ENCODE results near the gene ACCSL.
A peak's percentile ranks its signal among the peaks of the same experiment; 100 is the strongest.

Gene ACCSL

GRCh38 chr11:44057340-44057739, 9.6 kb downstream of the ACCSL start:
- no peak for DNase-seq (ENCODE audit: low read depth in 1 of 2, low spot score in 1 of 2)

GRCh38 chr11:44058275-44058674, 10.5 kb downstream of the ACCSL start:
- DNase-seq (ENCODE audit: low read depth in 1 of 2, low spot score in 1 of 2): no peak

GRCh38 chr11:44065161-44065661, 17.4 kb downstream of the ACCSL start:
- no peak for DNase-seq (ENCODE audit: low read depth in 1 of 2, low spot score in 1 of 2)

- peak; percentile 71 to 78 for DNase-seq (ENCODE audit: low read depth in 1 of 2, low spot score in 1 of 2)
Measured at GRCh38 chr11:44065841-44066731, 18.3 kb downstream of the ACCSL start, which contains the start of gene ACCS. Gene ACCS, plus strand, starts transcription at chr11:44066270. Its CDS starts 1,358 bp downstream, at chr11:44067628.

GRCh38 chr11:44066732-44067141, 19.0 kb downstream of the ACCSL start:
- no peak for DNase-seq (ENCODE audit: low read depth in 1 of 2, low spot score in 1 of 2)

- DNase-seq (ENCODE audit: low read depth in 1 of 2, low spot score in 1 of 2): no peak
Measured at GRCh38 chr11:44067266-44067665, 19.5 kb downstream of the ACCSL start.

GRCh38 chr11:44068180-44068579, 20.4 kb downstream of the ACCSL start:
- no peak for DNase-seq (ENCODE audit: low read depth in 1 of 2, low spot score in 1 of 2)

GRCh38 chr11:44071157-44071556, 23.4 kb downstream of the ACCSL start:
- DNase-seq (ENCODE audit: low read depth in 1 of 2, low spot score in 1 of 2): no peak

GRCh38 chr11:44072757-44073658, 25.2 kb downstream of the ACCSL start:
- no peak for DNase-seq (ENCODE audit: low read depth in 1 of 2, low spot score in 1 of 2)

- DNase-seq (ENCODE audit: low read depth in 1 of 2, low spot score in 1 of 2): no peak
Measured at GRCh38 chr11:44078794-44079193, 31.0 kb downstream of the ACCSL start.

- no peak for DNase-seq (ENCODE audit: low read depth in 1 of 2, low spot score in 1 of 2)
Measured at GRCh38 chr11:44079376-44079775, 31.6 kb downstream of the ACCSL start.

- DNase-seq (ENCODE audit: low read depth in 1 of 2, low spot score in 1 of 2): no peak
Measured at GRCh38 chr11:44080951-44081350, 33.2 kb downstream of the ACCSL start.

GRCh38 chr11:44082645-44083044, 34.9 kb downstream of the ACCSL start:
- DNase-seq (ENCODE audit: low read depth in 1 of 2, low spot score in 1 of 2): no peak

- DNase-seq (ENCODE audit: low read depth in 1 of 2, low spot score in 1 of 2): no peak
Measured at GRCh38 chr11:44083433-44083832, 35.7 kb downstream of the ACCSL start.

GRCh38 chr11:44083906-44084305, 36.1 kb downstream of the ACCSL start:
- DNase-seq (ENCODE audit: low read depth in 1 of 2, low spot score in 1 of 2): no peak

- DNase-seq (ENCODE audit: low read depth in 1 of 2, low spot score in 1 of 2): no peak
Measured at GRCh38 chr11:44085330-44085729, 37.5 kb downstream of the ACCSL start.

- DNase-seq (ENCODE audit: low read depth in 1 of 2, low spot score in 1 of 2): no peak
Measured at GRCh38 chr11:44088377-44088776, 40.6 kb downstream of the ACCSL start.

GRCh38 chr11:44088871-44089270, 41.1 kb downstream of the ACCSL start:
- DNase-seq (ENCODE audit: low read depth in 1 of 2, low spot score in 1 of 2): no peak

GRCh38 chr11:44090539-44090938, 42.8 kb downstream of the ACCSL start:
- DNase-seq (ENCODE audit: low read depth in 1 of 2, low spot score in 1 of 2): no peak

- DNase-seq (ENCODE audit: low read depth in 1 of 2, low spot score in 1 of 2): peak; percentile 25 to 50
Measured at GRCh38 chr11:44094260-44094868, 46.6 kb downstream of the ACCSL start.

Data from stimulated activated CD4-positive, alpha-beta T cell treated with anti-CD3 and anti-CD28 coated beads, Interleukin-15, amount 100 ng/mL, for 1 hour (primary cell).